OCI-LY1 (cell line): ENCODE data around the gene FMN1.

Source experiments
- EZH2 ChIP-seq: fragments of 200-600 bp; sonication (generic), shearing (Covaris generic); IDR thresholded peaks from 2 replicates; pipeline ENCODE4 v1.8.0; 2017; ENCODE audit warnings: borderline replicate concordance, mixed run types, mild to moderate bottlenecking, antibody characterized with exemption, low read length, moderate library complexity, mixed read lengths
- TF ChIP-seq, protein P1 (sequence below): fragments of 200-600 bp; sonication (generic), shearing (Covaris generic); IDR thresholded peaks from 2 replicates; pipeline ENCODE4 v1.5.1; 2017; ENCODE audit warnings: mild to moderate bottlenecking, antibody characterized with exemption, low read length, moderate library complexity, mixed read lengths

- TF ChIP-seq, protein P1, sequence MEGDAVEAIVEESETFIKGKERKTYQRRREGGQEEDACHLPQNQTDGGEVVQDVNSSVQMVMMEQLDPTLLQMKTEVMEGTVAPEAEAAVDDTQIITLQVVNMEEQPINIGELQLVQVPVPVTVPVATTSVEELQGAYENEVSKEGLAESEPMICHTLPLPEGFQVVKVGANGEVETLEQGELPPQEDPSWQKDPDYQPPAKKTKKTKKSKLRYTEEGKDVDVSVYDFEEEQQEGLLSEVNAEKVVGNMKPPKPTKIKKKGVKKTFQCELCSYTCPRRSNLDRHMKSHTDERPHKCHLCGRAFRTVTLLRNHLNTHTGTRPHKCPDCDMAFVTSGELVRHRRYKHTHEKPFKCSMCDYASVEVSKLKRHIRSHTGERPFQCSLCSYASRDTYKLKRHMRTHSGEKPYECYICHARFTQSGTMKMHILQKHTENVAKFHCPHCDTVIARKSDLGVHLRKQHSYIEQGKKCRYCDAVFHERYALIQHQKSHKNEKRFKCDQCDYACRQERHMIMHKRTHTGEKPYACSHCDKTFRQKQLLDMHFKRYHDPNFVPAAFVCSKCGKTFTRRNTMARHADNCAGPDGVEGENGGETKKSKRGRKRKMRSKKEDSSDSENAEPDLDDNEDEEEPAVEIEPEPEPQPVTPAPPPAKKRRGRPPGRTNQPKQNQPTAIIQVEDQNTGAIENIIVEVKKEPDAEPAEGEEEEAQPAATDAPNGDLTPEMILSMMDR, result no peak
- TF ChIP-seq EZH2, result no peak
These were observed 90.3 kb downstream of the FMN1 start for GRCh38 chr15:33104212-33104611.
